ENCODE data around the gene SNX19.

- TF ChIP-seq, protein P1, sequence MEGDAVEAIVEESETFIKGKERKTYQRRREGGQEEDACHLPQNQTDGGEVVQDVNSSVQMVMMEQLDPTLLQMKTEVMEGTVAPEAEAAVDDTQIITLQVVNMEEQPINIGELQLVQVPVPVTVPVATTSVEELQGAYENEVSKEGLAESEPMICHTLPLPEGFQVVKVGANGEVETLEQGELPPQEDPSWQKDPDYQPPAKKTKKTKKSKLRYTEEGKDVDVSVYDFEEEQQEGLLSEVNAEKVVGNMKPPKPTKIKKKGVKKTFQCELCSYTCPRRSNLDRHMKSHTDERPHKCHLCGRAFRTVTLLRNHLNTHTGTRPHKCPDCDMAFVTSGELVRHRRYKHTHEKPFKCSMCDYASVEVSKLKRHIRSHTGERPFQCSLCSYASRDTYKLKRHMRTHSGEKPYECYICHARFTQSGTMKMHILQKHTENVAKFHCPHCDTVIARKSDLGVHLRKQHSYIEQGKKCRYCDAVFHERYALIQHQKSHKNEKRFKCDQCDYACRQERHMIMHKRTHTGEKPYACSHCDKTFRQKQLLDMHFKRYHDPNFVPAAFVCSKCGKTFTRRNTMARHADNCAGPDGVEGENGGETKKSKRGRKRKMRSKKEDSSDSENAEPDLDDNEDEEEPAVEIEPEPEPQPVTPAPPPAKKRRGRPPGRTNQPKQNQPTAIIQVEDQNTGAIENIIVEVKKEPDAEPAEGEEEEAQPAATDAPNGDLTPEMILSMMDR (IDR thresholded peaks at IDR 0.05; ENCODE audit: low read depth, low read length) = no peak
- TF ChIP-seq EZH2phosphoT487 (IDR thresholded peaks at IDR 0.05; ENCODE audit: low read depth) = no peak
Measured at GRCh38 chr11:130873761-130874160, 42.5 kb downstream of the SNX19 start.

Measured in OCI-LY3 (cell line).